GDM1 (cell line): ENCODE results near the gene CTXND1.

Experiments used
- DNase-seq: peaks from one replicate; lab custom pipeline; 2025; lab: John Stamatoyannopoulos, UW

CTXND1 gene

GRCh38 chr15:80180986-80181385, 71.0 kb downstream of the CTXND1 start:
- DNase-seq: no peak

- no peak for DNase-seq
Measured at GRCh38 chr15:80180468-80180867, 71.5 kb downstream of the CTXND1 start.

- no peak for DNase-seq
Measured at GRCh38 chr15:80179935-80180334, 72.1 kb downstream of the CTXND1 start.

GRCh38 chr15:80179025-80179759, 72.8 kb downstream of the CTXND1 start:
- DNase-seq: no peak

- no peak for DNase-seq
Measured at GRCh38 chr15:80177156-80177555, 74.9 kb downstream of the CTXND1 start.

- no peak for DNase-seq
Measured at GRCh38 chr15:80176443-80176842, 75.6 kb downstream of the CTXND1 start.

GRCh38 chr15:80175436-80175835, 76.6 kb downstream of the CTXND1 start:
- no peak for DNase-seq

GRCh38 chr15:80174017-80174746, 77.8 kb downstream of the CTXND1 start:
- DNase-seq: no peak

- peak; percentile 40 for DNase-seq
Measured at GRCh38 chr15:80173022-80173759, 78.8 kb downstream of the CTXND1 start.

GRCh38 chr15:80172401-80172800, 79.6 kb downstream of the CTXND1 start:
- DNase-seq: no peak

- DNase-seq: no peak
Measured at GRCh38 chr15:80171787-80172186, 80.2 kb downstream of the CTXND1 start.

GRCh38 chr15:80170596-80170995, 81.4 kb downstream of the CTXND1 start:
- no peak for DNase-seq

- DNase-seq: no peak
Measured at GRCh38 chr15:80169768-80170357, 82.2 kb downstream of the CTXND1 start.

GRCh38 chr15:80168421-80168820, 83.6 kb downstream of the CTXND1 start:
- no peak for DNase-seq

- no peak for DNase-seq
Measured at GRCh38 chr15:80167936-80168335, 84.1 kb downstream of the CTXND1 start.

GRCh38 chr15:80163897-80164296, 88.1 kb downstream of the CTXND1 start:
- DNase-seq: no peak

GRCh38 chr15:80163217-80163616, 88.8 kb downstream of the CTXND1 start:
- no peak for DNase-seq

- no peak for DNase-seq
Measured at GRCh38 chr15:80162059-80162554, 89.9 kb downstream of the CTXND1 start.

GRCh38 chr15:80161468-80162016, 90.5 kb downstream of the CTXND1 start:
- DNase-seq: no peak

- DNase-seq: peak; percentile 90
Measured at GRCh38 chr15:80160570-80161156, 91.3 kb downstream of the CTXND1 start.

GRCh38 chr15:80159811-80160569, 92.0 kb downstream of the CTXND1 start:
- no peak for DNase-seq
